HG03575 (cell line): ENCODE results near the gene HIRA.

Source experiments
- ATAC-seq: cut with Tn5 transposase; IDR thresholded peaks from one replicate; pipeline ENCODE4 v1.9.1; 2021; ENCODE audit not compliant: unreplicated experiment, insufficient number of reproducible peaks, low FRiP score; ENCODE audit errors: extremely low read depth

The HIRA gene

GRCh38 chr22:19431649-19432132, at the start of gene HIRA:
TSS of gene HIRA (minus strand) at chr22:19431733. CDS start at chr22:19431476, 257 bp downstream.
- ATAC-seq = no peak

- ATAC-seq = no peak
Observed at GRCh38 chr22:19480789-19481188, 49.3 kb upstream of the HIRA start.

GRCh38 chr22:19480173-19480568, 48.6 kb upstream of the HIRA start:
- ATAC-seq = no peak

GRCh38 chr22:19479355-19480172, 48.0 kb upstream of the HIRA start, which contains the start of gene CDC45:
TSS of gene CDC45 (plus strand) at chr22:19479920. CDS start at chr22:19479969, 49 bp downstream.
- ATAC-seq = peak; percentile 55

- ATAC-seq = peak; percentile 6
Observed at GRCh38 chr22:19478901-19479354, 47.4 kb upstream of the HIRA start, which contains the start of gene UFD1. TSS of gene UFD1 (minus strand) at chr22:19479193. CDS start at chr22:19479085, 108 bp downstream.

- no peak for ATAC-seq
Observed at GRCh38 chr22:19478045-19478900, 46.7 kb upstream of the HIRA start.

GRCh38 chr22:19477321-19478044, 46.0 kb upstream of the HIRA start:
- no peak for ATAC-seq

- ATAC-seq = no peak
Observed at GRCh38 chr22:19476023-19476422, 44.5 kb upstream of the HIRA start.

- ATAC-seq = no peak
Observed at GRCh38 chr22:19473578-19473977, 42.0 kb upstream of the HIRA start.

- no peak for ATAC-seq
Observed at GRCh38 chr22:19472233-19472632, 40.7 kb upstream of the HIRA start.

GRCh38 chr22:19471572-19471971, 40.0 kb upstream of the HIRA start:
- ATAC-seq = no peak

- ATAC-seq = no peak
Observed at GRCh38 chr22:19470010-19470409, 38.5 kb upstream of the HIRA start.

- ATAC-seq = no peak
Observed at GRCh38 chr22:19469421-19469820, 37.9 kb upstream of the HIRA start.

GRCh38 chr22:19467912-19468311, 36.4 kb upstream of the HIRA start:
- no peak for ATAC-seq

GRCh38 chr22:19466848-19467752, 35.6 kb upstream of the HIRA start:
- ATAC-seq = no peak

- no peak for ATAC-seq
Observed at GRCh38 chr22:19466126-19466716, 34.7 kb upstream of the HIRA start.

- no peak for ATAC-seq
Observed at GRCh38 chr22:19464975-19465374, 33.4 kb upstream of the HIRA start.

GRCh38 chr22:19464546-19464945, 33.0 kb upstream of the HIRA start:
- ATAC-seq = no peak
